Neural cell (in vitro differentiated cells): ENCODE results near the gene NARS2. TPM values are rescaled to one million over a fixed set of nuclear protein-coding genes. Genes with fewer than 3 reads are reported as not detected.

Experiments
- H2AFZ ChIP-seq: fragments of 200-600, 300-800 bp; sonication (generic), shearing (Covaris generic); 2 replicates; pipeline ENCODE4 v1.6.0; 2014; ENCODE audit warnings: low read depth, mild to moderate bottlenecking, antibody characterized with exemption, low read length, moderate library complexity
- H3F3A ChIP-seq: fragments of 200-600 bp; shearing (Covaris generic); 2 replicates; pipeline ENCODE4 v1.6.1; 2016; ENCODE audit warnings: mild to moderate bottlenecking, moderate library complexity, mixed read lengths, antibody characterized with exemption, low read length; ENCODE audit not compliant: insufficient read depth, poor library complexity, severe bottlenecking
- H3K27ac ChIP-seq: fragments of 200-600, 300-800 bp; sonication (generic), shearing (Covaris generic); 2 replicates; pipeline ENCODE4 v1.5.1; 2014; ENCODE audit warnings: mild to moderate bottlenecking, low read length, moderate library complexity
- H3K27me3 ChIP-seq: fragments of 300-800, 200-600 bp; sonication (generic), shearing (Covaris generic); 2 replicates; pipeline ENCODE4 v1.6.0; 2014; ENCODE audit warnings: mild to moderate bottlenecking, low read depth, low read length, moderate library complexity; ENCODE audit not compliant: insufficient read depth
- H3K36me3 ChIP-seq: fragments of 300-800, 200-600 bp; sonication (generic), shearing (Covaris generic); 2 replicates; pipeline ENCODE4 v1.5.1; 2014; ENCODE audit warnings: mild to moderate bottlenecking, antibody characterized with exemption, low read length, moderate library complexity; ENCODE audit not compliant: insufficient read depth
- H3K4me2 ChIP-seq: fragments of 300-800, 200-600 bp; sonication (generic), shearing (Covaris generic); 2 replicates; pipeline ENCODE4 v1.6.0; 2014; ENCODE audit warnings: mild to moderate bottlenecking, low read length
- H3K4me3 ChIP-seq: fragments of 300-800, 200-600 bp; sonication (generic), shearing (Covaris generic); 2 replicates; pipeline ENCODE4 v1.5.1; 2014; ENCODE audit warnings: mild to moderate bottlenecking, low read length, moderate library complexity
- H3K79me2 ChIP-seq: fragments of 200-600 bp; shearing (Covaris generic); replicated peaks from 2 replicates; pipeline ENCODE4 v1.6.0; 2014; ENCODE audit warnings: mild to moderate bottlenecking, low read length, moderate library complexity; ENCODE audit not compliant: insufficient read depth
- H3K9ac ChIP-seq: fragments of 300-800, 200-600 bp; sonication (generic), shearing (Covaris generic); 2 replicates; pipeline ENCODE4 v1.6.1; 2016; ENCODE audit warnings: mild to moderate bottlenecking, low read length, mixed read lengths
- H3K9me2 ChIP-seq: fragments of 200-600 bp; shearing (Covaris generic); 2 replicates; pipeline ENCODE4 v1.6.1; 2016; ENCODE audit warnings: mild to moderate bottlenecking, low read length, mixed read lengths; ENCODE audit not compliant: insufficient read depth
- H3K9me3 ChIP-seq: fragments of 200-600, 300-800 bp; sonication (generic), shearing (Covaris generic); 2 replicates; pipeline ENCODE4 v1.6.1; 2016; ENCODE audit warnings: mild to moderate bottlenecking, mixed run types, low read length, moderate library complexity, mixed read lengths
- H4K20me1 ChIP-seq: fragments of 200-600 bp; shearing (Covaris generic); 2 replicates; pipeline ENCODE4 v1.6.1; 2016; ENCODE audit warnings: mild to moderate bottlenecking, mixed run types; ENCODE audit not compliant: insufficient read depth
- CTCF ChIP-seq: fragments of 450-650 bp; IDR thresholded peaks from 2 replicates; pipeline ENCODE4 v1.5.1; 2014; ENCODE audit warnings: antibody characterized with exemption, mild to moderate bottlenecking, moderate library complexity; ENCODE audit not compliant: poor library complexity, severe bottlenecking
- EP300 ChIP-seq: fragments of 450-650 bp; conservative IDR thresholded peaks from 2 replicates; pipeline ENCODE4 v1.6.1; 2014; ENCODE audit warnings: antibody characterized with exemption, mild to moderate bottlenecking, moderate library complexity; ENCODE audit not compliant: poor library complexity, severe bottlenecking
- EZH2 ChIP-seq: fragments of 200-600, 300-800 bp; shearing (Covaris generic), sonication (generic); IDR thresholded peaks from 2 replicates; pipeline ENCODE4 v1.6.1; 2014; ENCODE audit warnings: antibody characterized with exemption, low read length, borderline replicate concordance, mild to moderate bottlenecking; ENCODE audit not compliant: insufficient read depth, poor library complexity, severe bottlenecking
- MXI1 ChIP-seq: fragments of 450-650 bp; conservative IDR thresholded peaks from 2 replicates; pipeline ENCODE4 v1.6.1; 2014; ENCODE audit warnings: antibody characterized with exemption, mild to moderate bottlenecking; ENCODE audit not compliant: poor library complexity, severe bottlenecking
- POLR2AphosphoS5 ChIP-seq: IDR thresholded peaks from 2 replicates; pipeline ENCODE4 v1.6.1; 2012
- RAD21 ChIP-seq: fragments of 450-650 bp; conservative IDR thresholded peaks from 2 replicates; pipeline ENCODE4 v1.6.1; 2014; ENCODE audit warnings: antibody characterized with exemption, mild to moderate bottlenecking, moderate library complexity
- REST ChIP-seq: IDR thresholded peaks from 2 replicates; pipeline ENCODE4 v1.6.1; 2012; ENCODE audit warnings: borderline replicate concordance
- SMC3 ChIP-seq: fragments of 450-650 bp; conservative IDR thresholded peaks from 2 replicates; pipeline ENCODE4 v1.6.1; 2014; ENCODE audit warnings: antibody characterized with exemption, mild to moderate bottlenecking, moderate library complexity; ENCODE audit not compliant: poor library complexity
- TAF1 ChIP-seq: IDR thresholded peaks from 2 replicates; pipeline ENCODE4 v1.6.1; 2012; ENCODE audit warnings: low read depth
- polyA plus RNA-seq: library from polyadenylated mRNA; depleted of rRNA; stranded (reverse); fragments of >200 nt; gene quantifications from 2 replicates; pipeline ENCODE4 v1.2.3, GENCODE V29; 2014

NARS2 gene
- polyA plus RNA-seq, 1 donor from 2014 or later: 39.6 TPM

- peak within 1 kb of the TSS; percentile 86 for H3K27ac ChIP-seq
- peak within 1 kb of the TSS; percentile 81 for H3K4me2 ChIP-seq
- H3K79me2 ChIP-seq: peaks cover 44% of the 10 kb centered on the region
- peaks cover 4% of the 10 kb centered on the region for H3F3A ChIP-seq
- H2AFZ ChIP-seq: peak within 1 kb of the TSS; percentile 75
- H3K36me3 ChIP-seq: no peaks in the 10 kb centered on the region
- H3K9me2 ChIP-seq: no peaks in the 10 kb centered on the region
- no peaks in the 10 kb centered on the region for H3K9me3 ChIP-seq
- peak within 1 kb of the TSS; percentile 89 for H3K9ac ChIP-seq
- TF ChIP-seq MXI1 (peak; percentile 30), RAD21 (no peak), REST (peak; percentile 10), TAF1 (no peak), SMC3 (peak; percentile 6), CTCF (peak; percentile 34), EP300 (no peak), POLR2AphosphoS5 (no peak), EZH2 (no peak)
- no peaks in the 10 kb centered on the region for H3K27me3 ChIP-seq
- H4K20me1 ChIP-seq: no peaks in the 10 kb centered on the region
- H3K4me3 ChIP-seq: peak within 1 kb of the TSS; percentile 94
These were observed 157.3 kb downstream of the NARS2 start, which contains the start of gene GAB2 for GRCh38 chr11:78417175-78417887. Gene GAB2 (minus strand): TSS chr11:78417820. CDS start chr11:78417720, 100 bp downstream.

GRCh38 chr11:78416285-78417174 is 158.1 kb downstream of the NARS2 start:
- Histone ChIP-seq H3K79me2 (peaks cover 49% of the 10 kb centered on the region), H3K27me3 (no peaks in the 10 kb centered on the region), H3K9me3 (no peaks in the 10 kb centered on the region), H3K9ac (peak overlapping the region; percentile 89), H3K4me2 (peak overlapping the region; percentile 81), H3K27ac (peak overlapping the region; percentile 81), H4K20me1 (no peaks in the 10 kb centered on the region), H3F3A (peaks cover 4% of the 10 kb centered on the region), H3K36me3 (no peaks in the 10 kb centered on the region), H3K9me2 (no peaks in the 10 kb centered on the region), H2AFZ (peak overlapping the region; percentile 62), H3K4me3 (peak overlapping the region; percentile 94)
- TF ChIP-seq CTCF (peak; percentile 85), RAD21 (peak; percentile 66), EZH2 (no peak), POLR2AphosphoS5 (peak; percentile 77), TAF1 (peak; percentile 31), SMC3 (peak; percentile 72), EP300 (no peak), MXI1 (peak; percentile 84), REST (peak; percentile 39)
